Ectodermal cell (in vitro differentiated cells): Measurements from ENCODE around the gene MED13L.

ENCODE experiments used
- H3K27ac ChIP-seq: 2 replicates; pipeline ENCODE4 v1.7.0; 2013; ENCODE audit warnings: mild to moderate bottlenecking, low read depth, low read length; ENCODE audit not compliant: insufficient read depth, poor library complexity, severe bottlenecking
- H3K27me3 ChIP-seq: 2 replicates; pipeline ENCODE4 v1.7.0; 2013; ENCODE audit warnings: mild to moderate bottlenecking, low read length; ENCODE audit not compliant: insufficient read depth, control insufficient read depth, poor library complexity, severe bottlenecking
- H3K36me3 ChIP-seq: one replicate; pipeline ENCODE4 v1.7.0; 2013; ENCODE audit warnings: low read length; ENCODE audit not compliant: control insufficient read depth, insufficient read depth
- H3K4me1 ChIP-seq: one replicate; pipeline ENCODE4 v1.7.0; 2013; ENCODE audit warnings: low read length; ENCODE audit not compliant: control insufficient read depth, insufficient read depth
- H3K4me3 ChIP-seq: 2 replicates; pipeline ENCODE4 v1.7.0; 2013; ENCODE audit warnings: low read depth, low read length, control low read depth; ENCODE audit not compliant: insufficient read depth
- H3K9me3 ChIP-seq: 2 replicates; pipeline ENCODE4 v1.7.0; 2013; ENCODE audit warnings: mild to moderate bottlenecking, low read length, moderate library complexity; ENCODE audit not compliant: control insufficient read depth
- WGBS, 2 experiments: methylation state at CpG; one replicate each; pipeline ENCODE4 v1.1.7; 2013; ENCODE audit warnings: missing lambda C conversion rate in 2 of 2; 5-methylcytosine and 5-hydroxymethylcytosine counted together

MED13L gene

GRCh38 chr12:116057356-116057755 is 220.1 kb downstream of the MED13L start:
- no peak overlapping the region for H3K27ac ChIP-seq
- no peaks in the 10 kb centered on the region for H3K27me3 ChIP-seq
- H3K36me3 ChIP-seq: no peaks in the 10 kb centered on the region
- no peaks in the 10 kb centered on the region for H3K4me1 ChIP-seq
- H3K9me3 ChIP-seq: no peaks in the 10 kb centered on the region
- H3K4me3 ChIP-seq: no peak overlapping the region
- WGBS, 2 experiments: 97 to 100% methylated on average over 2 to 3 of the region's 3 CpGs

- Histone ChIP-seq H3K4me1 (no peaks in the 10 kb centered on the region), H3K27ac (no peak overlapping the region), H3K27me3 (no peaks in the 10 kb centered on the region), H3K4me3 (no peak overlapping the region), H3K36me3 (no peaks in the 10 kb centered on the region), H3K9me3 (no peaks in the 10 kb centered on the region)
- WGBS, 2 experiments: 85 to 99% methylated on average over 3 of the region's 3 CpGs
Measured at GRCh38 chr12:116055895-116056607, 221.4 kb downstream of the MED13L start.

- no peaks in the 10 kb centered on the region for H3K4me1 ChIP-seq
- no peak overlapping the region for H3K4me3 ChIP-seq
- no peaks in the 10 kb centered on the region for H3K27me3 ChIP-seq
- H3K36me3 ChIP-seq: no peaks in the 10 kb centered on the region
- no peaks in the 10 kb centered on the region for H3K9me3 ChIP-seq
- H3K27ac ChIP-seq: no peak overlapping the region
- WGBS, 2 experiments: 92 to 94% methylated on average over 2 of the region's 2 CpGs
Measured at GRCh38 chr12:116054280-116054679, 223.2 kb downstream of the MED13L start.

GRCh38 chr12:116053479-116054200 is 223.9 kb downstream of the MED13L start:
- no peak overlapping the region for H3K4me3 ChIP-seq
- H3K4me1 ChIP-seq: no peaks in the 10 kb centered on the region
- no peaks in the 10 kb centered on the region for H3K9me3 ChIP-seq
- no peaks in the 10 kb centered on the region for H3K27me3 ChIP-seq
- no peaks in the 10 kb centered on the region for H3K36me3 ChIP-seq
- WGBS, 2 experiments: 73 to 84% methylated on average over 3 of the region's 3 CpGs
- no peak overlapping the region for H3K27ac ChIP-seq

GRCh38 chr12:116050275-116050674 is 227.2 kb downstream of the MED13L start:
- no peak overlapping the region for H3K4me3 ChIP-seq
- no peaks in the 10 kb centered on the region for H3K9me3 ChIP-seq
- H3K4me1 ChIP-seq: peaks cover 2% of the 10 kb centered on the region
- WGBS, 2 experiments: 88 to 100% methylated on average over 3 to 5 of the region's 5 CpGs
- no peaks in the 10 kb centered on the region for H3K27me3 ChIP-seq
- H3K27ac ChIP-seq: no peak overlapping the region
- H3K36me3 ChIP-seq: no peaks in the 10 kb centered on the region

- Histone ChIP-seq H3K9me3 (no peaks in the 10 kb centered on the region), H3K4me1 (peaks cover 5% of the 10 kb centered on the region), H3K4me3 (no peak overlapping the region), H3K27ac (no peak overlapping the region), H3K27me3 (no peaks in the 10 kb centered on the region), H3K36me3 (no peaks in the 10 kb centered on the region)
Measured at GRCh38 chr12:116048879-116049278, 228.6 kb downstream of the MED13L start.

GRCh38 chr12:116046039-116046438 is 231.5 kb downstream of the MED13L start:
- Histone ChIP-seq H3K9me3 (no peaks in the 10 kb centered on the region), H3K27me3 (no peaks in the 10 kb centered on the region), H3K4me3 (no peak overlapping the region), H3K27ac (no peak overlapping the region), H3K4me1 (peaks cover 5% of the 10 kb centered on the region), H3K36me3 (no peaks in the 10 kb centered on the region)

GRCh38 chr12:116045150-116045549 is 232.3 kb downstream of the MED13L start:
- Histone ChIP-seq H3K4me3 (no peak overlapping the region), H3K27me3 (no peaks in the 10 kb centered on the region), H3K27ac (no peak overlapping the region), H3K9me3 (no peaks in the 10 kb centered on the region), H3K4me1 (peaks cover 5% of the 10 kb centered on the region), H3K36me3 (no peaks in the 10 kb centered on the region)
- 79 to 92% methylated on average over 2 of the region's 2 CpGs for WGBS, 2 experiments

- Histone ChIP-seq H3K4me3 (no peak overlapping the region), H3K9me3 (no peaks in the 10 kb centered on the region), H3K4me1 (peaks cover 5% of the 10 kb centered on the region), H3K36me3 (no peaks in the 10 kb centered on the region), H3K27me3 (no peaks in the 10 kb centered on the region), H3K27ac (no peak overlapping the region)
- WGBS, 2 experiments: 90 to 92% methylated on average over 4 to 5 of the region's 5 CpGs
Measured at GRCh38 chr12:116043659-116044535, 233.6 kb downstream of the MED13L start.

GRCh38 chr12:116040402-116040801 is 237.1 kb downstream of the MED13L start:
- WGBS, 2 experiments: 94 to 100% methylated on average over 1 to 2 of the region's 2 CpGs
- peaks cover 4% of the 10 kb centered on the region for H3K4me1 ChIP-seq
- no peaks in the 10 kb centered on the region for H3K36me3 ChIP-seq
- H3K27me3 ChIP-seq: no peaks in the 10 kb centered on the region
- no peaks in the 10 kb centered on the region for H3K9me3 ChIP-seq
- no peak overlapping the region for H3K27ac ChIP-seq
- no peak overlapping the region for H3K4me3 ChIP-seq
